Measurements from ENCODE around the gene PCDH18.
"Not testable (repeated sequence)": the region's sequence is repeated elsewhere in the genome, so short reads cannot be mapped to it uniquely, and the experiment has no call there.

PCDH18 gene

DNA sequence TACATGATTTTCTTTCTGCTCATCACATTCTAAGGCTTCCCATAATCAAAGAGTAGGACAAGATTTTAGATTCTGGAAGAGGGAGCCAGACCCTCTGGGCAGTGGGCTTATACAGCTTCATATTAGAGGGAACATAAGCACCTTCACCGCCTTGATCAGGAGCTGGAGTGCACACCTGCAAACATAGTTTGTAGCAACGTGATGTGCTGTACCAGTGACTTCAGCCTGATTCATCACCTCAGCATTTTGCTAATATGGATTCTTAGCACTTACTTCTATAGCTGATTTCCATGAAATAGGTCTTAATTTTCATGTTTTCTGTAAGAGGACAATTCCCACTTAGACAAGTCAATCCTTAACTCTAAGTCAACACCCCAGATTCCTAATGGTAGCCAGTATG is 36.7 kb downstream of the PCDH18 start:
- no peak overlapping the region for H3K4me3 ChIP-seq (ENCODE audit: low read depth, low read length)
- TF ChIP-seq, protein P1, sequence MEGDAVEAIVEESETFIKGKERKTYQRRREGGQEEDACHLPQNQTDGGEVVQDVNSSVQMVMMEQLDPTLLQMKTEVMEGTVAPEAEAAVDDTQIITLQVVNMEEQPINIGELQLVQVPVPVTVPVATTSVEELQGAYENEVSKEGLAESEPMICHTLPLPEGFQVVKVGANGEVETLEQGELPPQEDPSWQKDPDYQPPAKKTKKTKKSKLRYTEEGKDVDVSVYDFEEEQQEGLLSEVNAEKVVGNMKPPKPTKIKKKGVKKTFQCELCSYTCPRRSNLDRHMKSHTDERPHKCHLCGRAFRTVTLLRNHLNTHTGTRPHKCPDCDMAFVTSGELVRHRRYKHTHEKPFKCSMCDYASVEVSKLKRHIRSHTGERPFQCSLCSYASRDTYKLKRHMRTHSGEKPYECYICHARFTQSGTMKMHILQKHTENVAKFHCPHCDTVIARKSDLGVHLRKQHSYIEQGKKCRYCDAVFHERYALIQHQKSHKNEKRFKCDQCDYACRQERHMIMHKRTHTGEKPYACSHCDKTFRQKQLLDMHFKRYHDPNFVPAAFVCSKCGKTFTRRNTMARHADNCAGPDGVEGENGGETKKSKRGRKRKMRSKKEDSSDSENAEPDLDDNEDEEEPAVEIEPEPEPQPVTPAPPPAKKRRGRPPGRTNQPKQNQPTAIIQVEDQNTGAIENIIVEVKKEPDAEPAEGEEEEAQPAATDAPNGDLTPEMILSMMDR (IDR thresholded peaks at IDR 0.05; ENCODE audit: control insufficient read depth, extremely low read depth, insufficient read depth): no peak
- no peak for DNase-seq (ENCODE audit: low read depth)

DNA sequence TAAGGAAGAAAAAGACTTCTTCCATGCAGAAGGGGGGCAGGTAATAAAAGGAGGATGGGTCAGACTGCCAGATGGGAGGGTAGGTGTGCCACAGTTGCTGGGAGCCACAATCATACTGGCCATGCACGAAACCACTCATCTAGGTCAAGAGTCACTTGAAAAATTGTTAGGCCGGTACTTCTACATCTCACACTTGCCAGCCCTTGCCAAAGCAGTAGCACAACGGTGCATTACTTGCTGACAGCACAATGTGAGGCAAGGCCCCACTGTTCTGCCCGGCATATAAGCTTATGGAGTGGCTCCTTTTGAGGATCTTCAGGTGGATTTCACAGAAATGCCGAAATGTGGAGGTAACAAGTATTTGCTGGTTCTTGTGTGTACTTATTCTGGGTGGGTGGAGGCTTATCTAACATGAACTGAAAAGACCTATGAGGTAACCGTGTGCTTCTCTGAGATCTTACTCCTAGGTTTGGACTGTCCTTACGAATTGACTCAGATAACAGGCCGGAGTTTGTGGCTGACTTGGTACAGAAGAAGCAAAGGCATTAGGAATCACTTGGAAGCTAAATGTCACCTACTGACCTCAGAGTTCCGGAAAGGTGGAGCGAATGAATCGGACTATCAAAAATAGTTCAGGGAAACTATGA is 48.9 kb downstream of the PCDH18 start:
- DNase-seq (ENCODE audit: low read depth): not testable (repeated sequence)

DNA sequence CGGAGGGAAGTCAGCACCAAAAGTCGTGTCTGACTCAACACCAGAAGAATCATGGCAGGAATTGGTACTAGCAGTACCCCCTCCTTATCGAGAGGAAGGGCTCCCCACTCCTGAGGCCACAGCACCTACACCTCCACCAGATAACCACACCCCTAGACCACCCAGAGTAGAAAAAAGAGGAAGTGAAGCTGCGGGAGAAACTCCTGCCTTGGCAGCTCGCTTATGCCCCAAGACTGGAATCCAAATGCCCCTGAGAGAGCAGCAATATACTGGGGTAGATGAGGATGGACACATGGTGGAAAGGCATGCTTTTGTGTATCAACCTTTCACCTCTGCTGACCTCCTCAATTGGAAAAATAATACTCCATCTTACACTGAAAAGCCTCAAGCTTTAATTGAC is 52.6 kb downstream of the PCDH18 start:
- not testable (repeated sequence) for H3K4me3 ChIP-seq (ENCODE audit: low read depth, low read length); DNase-seq (ENCODE audit: low read depth)

More for the DNA sequence above, 48.9 kb downstream of the PCDH18 start:
- H3K4me3 ChIP-seq (ENCODE audit: low read depth, low read length): not testable (repeated sequence)

DNA sequence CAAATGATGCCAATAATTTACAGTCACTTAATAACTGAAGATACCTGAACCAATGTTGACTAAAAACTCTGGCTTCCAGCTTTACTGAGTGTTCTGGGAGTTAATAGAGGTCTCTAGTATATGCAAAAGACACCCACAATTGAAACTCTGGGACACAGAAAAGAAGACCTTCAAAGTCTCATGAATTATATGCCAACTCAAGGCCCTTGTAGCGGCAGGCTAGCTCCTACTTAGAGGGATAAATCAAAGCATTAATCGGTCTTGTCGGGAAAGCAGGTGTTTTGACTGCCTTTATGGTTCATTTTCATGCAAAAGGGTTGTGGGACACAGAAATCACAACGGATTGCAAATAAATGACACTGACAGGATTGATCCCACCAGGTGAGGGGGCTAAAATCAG is 55.9 kb downstream of the PCDH18 start:
- no peak overlapping the region for H3K4me3 ChIP-seq (ENCODE audit: low read depth, low read length)
- DNase-seq (ENCODE audit: low read depth): no peak
- TF ChIP-seq, protein P1 (IDR thresholded peaks at IDR 0.05; ENCODE audit: control insufficient read depth, extremely low read depth, insufficient read depth): no peak

DNA sequence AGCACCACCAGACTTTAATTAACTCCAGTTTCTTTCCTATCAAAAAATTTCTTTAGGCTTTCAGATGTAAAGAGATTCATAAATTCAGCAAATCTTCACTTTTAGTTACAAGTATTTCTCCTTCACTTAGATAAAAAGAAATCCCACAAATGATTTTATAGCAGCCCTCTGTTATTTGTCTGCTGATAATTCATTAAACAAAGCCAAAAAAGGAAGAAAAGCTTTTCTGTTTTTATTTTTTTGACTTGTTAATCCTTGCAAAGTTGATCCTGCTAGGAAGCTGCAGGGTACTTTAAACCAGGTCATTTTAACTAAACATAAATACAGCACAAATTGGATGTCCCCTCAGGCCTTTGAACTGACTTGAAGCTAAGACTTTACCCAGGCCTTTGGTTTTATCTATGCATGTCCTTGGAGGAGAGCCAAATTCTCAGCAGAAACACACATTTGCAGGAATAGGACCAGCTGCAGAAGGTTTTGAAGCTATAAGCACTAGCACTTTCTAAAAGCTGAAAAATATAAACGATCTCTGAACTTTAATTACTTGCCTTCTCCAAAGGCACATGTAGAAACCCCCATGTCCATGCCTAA is 57.5 kb downstream of the PCDH18 start:
- no peak overlapping the region for H3K4me3 ChIP-seq (ENCODE audit: low read depth, low read length)
- DNase-seq (ENCODE audit: low read depth): no peak

DNA sequence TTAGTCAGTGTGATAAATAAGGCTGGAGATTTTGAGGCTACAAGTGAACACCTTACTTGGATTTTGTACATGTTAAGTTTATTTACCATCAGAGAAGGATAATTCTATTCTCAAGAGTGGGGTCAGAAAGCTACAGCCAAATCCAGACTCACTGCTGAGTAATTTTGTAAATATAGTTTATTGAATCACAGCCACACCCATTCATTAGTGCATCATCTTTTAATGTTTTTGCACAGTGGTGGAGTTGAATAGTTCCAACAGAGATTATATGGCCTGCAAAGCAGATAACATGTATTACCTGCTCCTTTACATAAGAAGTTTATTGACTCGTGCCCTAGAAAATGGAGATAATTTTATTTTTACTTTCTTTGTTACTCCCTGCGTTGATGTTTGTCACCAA is 60.4 kb downstream of the PCDH18 start:
- H3K4me3 ChIP-seq (ENCODE audit: low read depth, low read length): no peak overlapping the region
- DNase-seq (ENCODE audit: low read depth): no peak
- TF ChIP-seq, protein P1 (IDR thresholded peaks at IDR 0.05; ENCODE audit: control insufficient read depth, extremely low read depth, insufficient read depth): no peak

More for the DNA sequence above, 57.5 kb downstream of the PCDH18 start:
- TF ChIP-seq, protein P1 (IDR thresholded peaks at IDR 0.05; ENCODE audit: control insufficient read depth, extremely low read depth, insufficient read depth): no peak

DNA sequence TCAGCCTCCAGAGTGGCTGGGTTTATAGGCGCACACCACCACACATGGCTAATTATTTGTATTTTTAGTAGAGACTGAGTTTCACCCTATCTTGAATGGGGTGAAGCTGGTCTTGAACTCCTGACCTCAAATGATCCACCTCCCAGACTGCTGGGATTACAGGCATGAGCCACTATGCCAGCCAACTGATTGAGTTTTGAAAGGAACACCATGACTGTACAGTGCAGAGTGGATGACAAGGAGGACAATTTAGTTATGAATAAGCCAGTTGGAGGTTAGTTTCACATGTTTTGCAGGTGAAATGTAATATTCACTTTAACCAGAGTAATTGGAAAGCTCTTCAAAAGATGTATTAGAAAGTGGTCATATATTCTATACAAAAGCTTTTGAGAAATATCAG is 60.8 kb downstream of the PCDH18 start:
- DNase-seq (ENCODE audit: low read depth): no peak
- TF ChIP-seq, protein P1 (IDR thresholded peaks at IDR 0.05; ENCODE audit: control insufficient read depth, extremely low read depth, insufficient read depth): no peak
- no peak overlapping the region for H3K4me3 ChIP-seq (ENCODE audit: low read depth, low read length)

DNA sequence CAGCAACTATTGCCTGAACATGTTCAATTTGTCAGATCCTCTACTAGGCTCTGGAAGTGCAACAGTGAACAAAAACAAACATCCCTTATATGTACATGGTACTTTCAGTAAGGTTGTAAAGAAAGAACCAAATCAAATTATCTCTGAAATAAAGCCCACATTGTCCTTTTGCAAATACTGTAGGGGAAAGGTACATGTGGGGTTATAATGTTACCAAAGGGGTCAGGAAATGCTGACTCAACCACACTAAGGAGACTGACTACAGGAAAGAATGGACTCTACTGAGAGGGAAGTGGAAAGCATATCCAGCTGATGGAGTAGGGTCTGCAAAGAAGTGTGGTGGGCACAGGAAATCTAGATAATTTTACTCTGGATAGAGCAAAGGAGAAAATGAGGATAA is 61.5 kb downstream of the PCDH18 start:
- TF ChIP-seq, protein P1 (IDR thresholded peaks at IDR 0.05; ENCODE audit: control insufficient read depth, extremely low read depth, insufficient read depth): no peak
- DNase-seq (ENCODE audit: low read depth): no peak
- H3K4me3 ChIP-seq (ENCODE audit: low read depth, low read length): no peak overlapping the region
